ENCODE results near the gene MAPK11.

- no peak for TF ChIP-seq CTCF (IDR thresholded peaks at IDR 0.05)
- TF ChIP-seq POLR2A (IDR thresholded peaks at IDR 0.05), result no peak
Measured at GRCh38 chr22:50309601-50309991, 39.4 kb upstream of the MAPK11 start.

Measured in esophagus squamous epithelium (tissue), 4 donors.